Activated CD4-positive, CD25-positive, alpha-beta regulatory T cell treated with anti-CD3 and anti-CD28 coated beads, Interleukin-2, amount 50 U/mL, for 16 hours (primary cell): ENCODE data around the gene GRIN2A.

Source experiments
- DNase-seq: peaks from one replicate; pipeline ENCODE4 v3.0.0-alpha.2; 2020; ENCODE audit warnings: low read depth, low spot score

GRIN2A gene

DNA sequence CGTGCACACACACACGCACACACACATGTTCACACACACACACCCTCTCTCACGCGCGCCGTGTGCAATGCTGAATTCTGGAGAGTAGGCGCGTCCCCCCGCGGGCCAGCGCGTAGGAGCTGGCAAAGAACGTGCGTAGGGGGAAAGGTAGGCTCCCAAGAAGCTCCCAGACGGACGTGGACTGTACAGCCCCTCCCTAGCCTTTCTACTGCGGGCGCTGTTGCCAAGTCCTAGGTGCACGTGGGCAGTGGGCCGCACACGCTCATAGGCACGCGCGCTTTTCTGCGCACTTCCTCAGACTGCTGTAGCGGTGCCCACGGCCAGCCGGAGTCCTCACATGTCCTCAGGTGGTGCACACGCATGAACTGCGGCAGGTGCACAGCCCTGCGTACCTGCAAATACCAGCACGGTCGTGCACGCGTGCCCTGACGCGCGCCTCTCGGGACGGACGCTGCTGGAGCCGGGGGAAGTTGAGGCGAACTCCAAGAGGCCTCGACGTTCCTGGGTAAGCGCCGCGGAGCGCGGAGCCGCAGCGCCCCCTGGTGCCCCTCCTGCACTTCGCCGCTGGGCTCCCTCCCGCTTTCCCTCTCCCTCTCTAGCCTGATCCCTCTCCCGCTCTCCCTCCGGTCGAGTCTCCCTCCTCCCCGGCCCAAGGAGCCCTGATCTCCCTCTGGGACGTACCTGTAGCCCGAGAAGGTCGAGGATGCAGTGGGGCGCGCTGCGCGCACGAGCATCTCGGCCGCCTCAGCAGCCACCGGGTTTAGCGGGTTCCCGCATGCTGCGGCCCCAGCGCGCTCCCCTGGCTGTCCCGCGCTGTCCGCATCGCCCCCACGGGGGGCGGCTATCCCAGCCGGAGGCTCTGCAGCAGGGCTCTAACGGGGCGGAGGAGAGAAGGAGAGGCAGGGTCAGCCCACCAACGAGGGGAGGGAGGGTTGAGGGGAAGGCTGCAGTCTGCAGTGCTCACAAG, 749 bp downstream of the GRIN2A start:
- DNase-seq, result no peak

DNA sequence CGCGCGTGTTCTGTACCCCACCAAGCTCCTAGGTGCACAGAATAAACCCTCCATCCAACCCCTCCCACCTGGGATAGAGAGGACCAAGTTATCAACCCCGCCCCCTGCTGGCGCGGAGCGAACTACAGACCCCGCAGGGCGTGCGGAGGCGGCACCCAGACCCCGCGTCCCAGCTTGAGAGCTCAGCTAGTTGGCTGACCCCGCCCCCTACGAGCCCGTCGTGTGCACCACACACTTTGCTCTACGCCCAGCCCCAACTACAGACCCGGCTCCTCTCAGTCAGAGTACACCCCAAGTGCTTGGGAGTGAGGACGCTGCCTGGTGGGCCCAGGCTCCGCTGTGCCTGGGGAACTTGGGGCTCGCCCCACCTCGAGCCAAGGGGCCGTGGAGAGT, 1.5 kb downstream of the GRIN2A start:
- no peak for DNase-seq

DNA sequence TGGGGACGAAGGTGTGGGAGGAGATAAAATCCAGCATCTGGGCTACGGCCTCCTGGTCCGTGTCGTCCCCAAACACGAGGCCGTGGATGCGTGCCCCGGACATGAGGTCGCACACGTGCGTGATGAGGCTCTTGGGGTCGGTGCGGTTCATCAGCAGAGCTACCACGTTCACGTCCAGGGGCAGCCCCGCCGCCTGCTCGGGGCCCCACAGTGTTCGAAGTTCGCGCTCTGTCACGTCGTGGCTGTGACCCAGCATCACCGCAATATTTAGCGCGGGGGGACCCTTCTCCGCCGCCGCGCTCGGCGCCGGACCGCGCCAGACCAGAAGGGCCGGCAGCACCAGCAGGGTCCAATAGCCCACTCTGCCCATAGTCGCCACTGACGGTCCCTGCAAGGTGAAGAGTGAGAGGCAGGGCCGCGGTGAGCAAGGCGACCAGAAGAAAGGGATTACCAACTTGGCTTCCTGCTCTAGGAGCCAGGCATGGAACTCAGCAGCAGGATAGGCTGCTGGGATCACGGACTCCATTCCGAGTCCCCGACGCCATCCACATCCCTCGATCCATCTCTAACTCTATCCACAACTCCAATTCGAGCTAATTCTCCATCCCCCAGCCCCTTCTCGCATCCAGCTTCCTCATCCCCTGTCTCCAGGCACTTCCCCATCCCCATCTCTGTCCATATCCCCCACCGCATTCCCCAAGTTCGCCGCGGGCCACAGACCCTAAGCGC, 2.0 kb downstream of the GRIN2A start:
- no peak for DNase-seq

DNA sequence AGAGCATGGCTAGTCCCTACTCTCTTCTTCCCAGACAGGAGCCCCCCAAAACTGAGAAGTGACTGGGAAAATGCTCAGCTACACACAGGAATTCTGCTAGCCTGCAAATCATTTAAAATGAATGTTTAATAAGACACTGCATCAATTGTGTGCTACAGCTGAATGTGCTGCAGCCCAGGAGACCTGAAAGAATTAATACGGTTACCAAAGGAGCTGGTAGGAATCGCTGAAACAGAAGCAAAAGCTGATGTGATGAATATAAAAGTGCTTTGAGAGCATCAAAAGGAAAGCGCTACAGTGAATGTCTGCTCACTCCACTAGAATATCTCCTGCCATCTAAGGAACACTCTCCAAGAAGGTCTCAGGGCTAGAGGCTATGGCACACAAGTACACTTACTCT, 3.7 kb downstream of the GRIN2A start:
- no peak for DNase-seq

DNA sequence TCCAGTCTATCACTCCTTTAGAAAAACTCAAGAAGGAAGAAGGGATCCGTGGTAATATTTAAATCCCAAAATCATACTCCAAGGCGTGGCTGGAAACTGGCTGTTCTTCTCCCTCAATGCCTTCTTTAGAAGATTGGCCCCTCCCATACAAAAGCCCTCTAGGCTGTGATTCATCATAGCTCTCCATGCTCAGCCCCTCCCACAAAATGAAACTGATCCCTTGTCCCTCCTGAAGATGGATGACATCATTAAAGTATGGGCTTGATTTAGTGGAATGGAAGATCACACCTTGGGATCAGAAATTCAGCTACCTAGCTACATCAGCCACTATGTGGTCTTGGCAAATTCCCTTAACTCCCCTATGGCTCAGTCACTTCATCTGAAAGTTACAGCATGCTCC, 4.1 kb downstream of the GRIN2A start:
- DNase-seq, result no peak

DNA sequence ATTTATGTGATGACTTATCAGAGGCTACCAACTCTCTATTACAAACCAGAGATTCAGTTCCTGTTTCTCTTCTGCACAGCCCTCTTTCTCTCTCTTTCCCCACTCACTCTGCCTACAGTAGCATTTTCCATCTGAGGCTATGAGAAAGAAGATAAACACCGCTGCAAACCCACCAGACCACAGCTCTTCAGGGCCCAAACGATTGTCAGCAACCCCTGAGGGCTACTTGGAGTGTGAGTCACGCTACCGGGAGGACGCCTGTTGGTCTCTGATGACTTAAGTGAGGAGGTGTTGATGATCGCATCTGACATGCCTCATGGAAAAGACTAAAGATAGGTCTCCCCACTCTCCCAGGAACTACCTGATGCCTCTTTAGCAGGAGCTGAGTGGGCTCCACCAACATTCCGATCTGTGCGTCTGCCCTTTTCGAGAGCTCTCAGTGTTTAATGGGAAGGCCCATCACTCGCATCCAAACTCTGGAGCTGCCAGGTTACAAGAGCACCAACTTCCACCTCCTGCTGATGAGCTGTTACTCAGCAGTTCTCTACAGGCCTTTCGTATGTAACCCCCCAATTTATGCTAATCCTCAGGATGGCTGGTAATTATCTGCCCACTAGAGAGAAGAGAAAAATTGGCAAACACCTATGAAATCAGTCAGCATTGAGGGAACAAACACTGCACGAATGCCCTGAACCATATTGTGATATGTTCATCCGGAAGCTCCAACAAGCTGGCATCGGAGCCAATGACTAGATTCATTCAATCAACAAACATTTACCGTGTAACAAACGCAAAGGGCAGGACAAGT, 9.2 kb downstream of the GRIN2A start:
- no peak for DNase-seq

DNA sequence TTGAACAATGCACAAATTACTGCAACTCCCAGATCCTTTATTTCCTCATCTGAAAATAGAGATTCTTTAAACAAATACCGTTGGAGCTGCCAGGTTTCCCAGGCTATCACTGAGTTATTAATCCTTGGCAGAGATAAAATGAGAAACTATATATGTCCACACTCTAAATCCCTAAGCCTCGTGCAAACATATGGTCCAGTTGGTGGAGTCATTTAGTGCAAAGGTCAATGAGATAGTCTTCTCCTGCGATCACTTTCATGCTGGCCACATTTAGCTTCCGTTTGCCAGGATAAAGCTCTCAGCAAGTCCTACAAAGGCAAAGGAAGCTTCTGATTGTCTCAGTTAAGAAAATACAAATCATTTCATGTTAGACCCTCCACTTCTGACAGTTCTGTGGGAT, 11.0 kb downstream of the GRIN2A start:
- no peak for DNase-seq

DNA sequence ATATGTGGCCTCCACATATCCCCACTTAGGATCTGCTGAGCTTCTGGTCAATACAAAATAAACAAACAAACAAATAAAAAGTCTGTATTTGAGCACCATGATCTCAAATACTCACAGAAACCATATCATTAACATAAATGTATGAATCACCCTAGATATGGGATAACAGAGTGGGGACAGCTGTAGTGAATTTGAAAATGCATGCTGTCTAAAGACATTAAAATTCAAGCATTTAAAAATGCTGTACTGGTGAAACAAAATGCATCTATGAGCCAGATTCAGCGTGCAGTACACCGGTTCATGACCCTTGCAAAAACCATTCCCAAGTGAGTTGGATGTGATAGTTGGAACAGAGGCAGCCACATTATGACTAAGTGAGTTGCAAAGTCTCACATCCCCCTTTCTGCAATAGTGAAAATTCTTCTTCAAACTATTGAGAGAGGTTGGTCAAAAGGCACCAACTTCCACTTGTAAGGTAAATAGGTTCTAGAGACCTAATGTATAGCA, 12.3 kb downstream of the GRIN2A start:
- no peak for DNase-seq

DNA sequence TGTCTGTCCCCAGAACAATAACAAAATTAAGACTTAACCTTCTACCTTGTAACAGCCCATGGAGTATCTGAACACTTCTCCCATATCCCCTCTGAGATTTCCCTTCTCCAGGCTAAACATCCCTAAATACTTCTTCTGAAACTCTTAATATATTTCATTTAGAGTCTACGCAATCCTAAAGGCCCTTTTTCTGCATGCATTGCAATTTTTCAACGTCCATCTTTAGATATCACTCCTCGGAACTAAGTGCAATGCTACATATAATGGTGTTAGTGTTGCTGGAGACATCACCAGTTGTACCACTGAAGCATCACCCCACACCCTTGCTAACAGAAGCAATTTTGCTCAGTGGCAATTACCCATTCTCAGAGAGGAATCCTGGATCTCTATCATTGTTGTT, 13.2 kb downstream of the GRIN2A start:
- DNase-seq, result no peak

DNA sequence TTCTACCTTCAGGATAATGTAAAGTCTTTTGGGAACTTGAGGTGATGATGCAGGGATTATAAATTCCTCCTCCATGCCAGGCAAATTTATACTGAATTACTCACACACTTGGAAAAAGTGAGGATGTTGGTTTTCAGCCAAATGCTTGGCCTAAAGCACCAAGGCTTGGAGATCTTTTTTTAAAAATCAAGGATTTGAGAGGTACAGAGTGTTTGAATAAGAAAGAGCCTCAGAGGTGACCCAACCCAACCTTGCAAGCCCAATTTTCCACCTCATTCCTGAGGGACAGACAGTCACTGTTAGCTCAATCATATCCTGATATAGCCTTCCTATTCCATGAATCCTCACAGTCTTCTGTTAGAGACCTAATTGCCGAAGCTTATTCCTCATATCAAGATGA, 14.0 kb downstream of the GRIN2A start:
- no peak for DNase-seq

DNA sequence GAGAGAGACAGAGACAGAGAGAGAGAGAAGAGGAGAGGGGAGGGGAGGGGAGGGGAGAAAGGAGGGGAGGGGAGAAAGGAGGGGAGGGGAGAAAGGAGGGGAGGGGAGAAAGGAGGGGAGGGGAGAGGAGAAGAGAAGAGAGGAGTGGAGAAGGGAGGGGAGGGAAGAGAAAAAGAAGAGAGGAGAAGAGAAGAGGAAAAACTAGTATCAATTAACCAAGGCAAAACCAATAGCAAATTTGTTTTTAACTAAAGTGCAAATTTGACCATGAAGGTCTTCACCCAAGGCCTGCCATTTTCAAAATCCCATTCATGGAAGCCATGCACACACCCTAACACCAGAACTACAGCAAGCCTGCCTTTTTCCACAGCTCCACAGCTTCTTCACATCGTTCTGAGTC, 16.6 kb downstream of the GRIN2A start:
- no peak for DNase-seq

DNA sequence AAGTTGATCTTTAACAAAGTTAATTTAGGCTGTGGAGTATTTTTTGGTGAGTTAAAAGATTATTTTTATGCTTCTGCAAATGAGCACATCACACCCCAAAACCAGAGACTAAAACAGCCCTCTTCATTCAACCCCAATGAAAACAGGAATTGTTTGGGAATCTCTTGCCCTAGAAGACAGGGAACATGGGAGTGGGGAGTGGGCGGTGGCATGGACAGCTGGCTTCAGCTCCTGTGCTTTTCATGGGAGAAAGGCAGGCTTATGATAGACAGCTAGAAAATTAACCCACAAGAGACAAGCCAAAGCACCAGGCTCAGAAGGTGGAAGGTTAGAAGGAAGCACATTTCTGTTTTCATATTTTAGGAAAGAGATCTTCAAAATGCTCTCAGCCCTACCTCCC, 19.2 kb downstream of the GRIN2A start:
- no peak for DNase-seq

DNA sequence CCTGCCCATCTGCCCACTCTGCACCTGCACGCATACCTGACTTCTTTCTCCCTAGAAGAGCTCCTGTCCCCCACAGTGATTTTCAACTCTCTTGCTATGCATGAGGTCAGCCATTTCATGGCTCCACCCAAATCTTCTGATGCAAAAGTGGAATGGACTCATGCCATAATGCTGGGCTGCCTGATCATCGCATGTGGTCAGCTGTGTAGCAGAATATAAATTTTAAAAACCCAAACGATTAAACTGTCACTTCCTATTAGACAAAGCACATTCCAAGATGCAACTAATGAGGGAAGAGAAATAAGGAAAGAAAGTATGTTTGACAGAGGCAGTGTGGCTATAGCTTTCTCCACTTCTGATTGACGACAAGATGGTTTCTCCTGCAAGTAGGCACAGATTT, 26.1 kb downstream of the GRIN2A start:
- DNase-seq, result no peak

DNA sequence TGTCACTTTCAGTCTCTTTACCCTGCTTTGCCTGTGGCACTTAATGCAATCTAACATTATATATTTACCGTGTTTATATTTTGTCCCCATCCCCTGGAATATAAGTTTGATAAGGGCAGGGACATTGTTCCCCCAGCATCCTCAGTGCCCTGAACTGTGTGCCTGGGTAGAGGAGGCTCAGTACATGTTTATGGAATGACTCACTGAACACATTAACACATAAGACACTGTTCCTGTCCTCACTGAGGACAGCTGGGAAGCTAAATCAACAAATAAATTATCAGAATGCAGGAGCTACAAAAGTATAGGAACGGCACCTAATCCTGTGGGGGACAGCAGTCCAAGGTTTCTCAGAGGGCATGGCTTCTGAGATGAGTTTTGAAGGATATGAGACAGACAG, 27.8 kb downstream of the GRIN2A start:
- DNase-seq, result no peak

DNA sequence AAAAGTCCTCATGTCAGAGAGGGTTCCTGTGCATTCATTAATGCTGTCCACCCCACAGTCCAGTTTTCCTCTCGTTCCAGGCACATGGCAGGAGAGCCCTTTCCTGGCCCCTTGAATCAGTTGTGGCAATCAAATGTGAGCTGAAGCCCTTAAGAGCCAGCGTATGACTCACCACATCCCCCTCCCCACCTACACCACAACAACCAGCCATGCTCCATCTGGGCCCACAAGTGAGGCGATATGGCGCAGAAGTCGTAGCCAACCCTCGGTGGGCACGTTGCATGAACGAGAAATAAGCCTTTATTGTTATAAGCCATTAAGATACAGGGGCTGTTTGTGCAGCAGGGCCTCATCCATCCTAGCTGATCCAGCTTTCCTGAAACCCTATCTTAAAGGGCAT, 28.2 kb downstream of the GRIN2A start:
- no peak for DNase-seq

DNA sequence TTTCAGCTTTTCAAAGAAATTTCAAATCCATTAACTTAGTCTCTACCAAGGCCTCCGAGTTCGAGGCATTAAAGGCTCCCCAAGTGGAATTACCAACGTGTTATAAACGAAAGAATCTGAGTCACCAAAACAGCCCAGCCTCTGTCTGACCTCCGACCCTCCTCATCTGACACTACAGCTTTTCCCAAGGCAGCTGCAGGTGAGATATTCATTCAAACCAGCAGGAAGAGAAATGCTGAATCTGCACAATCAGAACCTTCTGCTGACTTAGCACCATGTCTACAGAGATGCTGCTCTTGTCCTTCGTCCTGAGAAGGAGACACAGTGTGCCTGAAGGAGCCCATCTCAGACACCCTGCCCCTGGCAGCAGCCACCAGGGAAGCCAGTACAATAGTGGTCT, 30.5 kb downstream of the GRIN2A start:
- DNase-seq, result no peak

DNA sequence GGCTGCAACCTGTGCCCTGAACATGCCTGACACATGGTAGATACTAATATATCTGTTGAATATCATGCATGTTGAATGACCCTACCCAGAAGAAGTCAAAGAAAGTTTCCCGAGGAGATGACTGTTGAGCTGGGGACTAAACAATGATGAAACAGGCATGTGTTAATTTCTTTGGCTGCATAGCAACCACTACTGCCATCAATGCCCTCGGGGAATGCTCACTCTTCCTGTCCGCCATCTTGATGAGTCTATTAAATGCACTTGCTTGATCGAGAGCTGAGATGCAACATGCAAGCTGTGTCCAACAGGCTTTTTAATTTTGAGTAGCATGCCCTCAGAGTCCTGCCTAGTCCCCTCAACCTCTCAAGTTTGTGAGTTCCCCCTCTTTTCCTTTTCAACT, 31.3 kb downstream of the GRIN2A start:
- no peak for DNase-seq

DNA sequence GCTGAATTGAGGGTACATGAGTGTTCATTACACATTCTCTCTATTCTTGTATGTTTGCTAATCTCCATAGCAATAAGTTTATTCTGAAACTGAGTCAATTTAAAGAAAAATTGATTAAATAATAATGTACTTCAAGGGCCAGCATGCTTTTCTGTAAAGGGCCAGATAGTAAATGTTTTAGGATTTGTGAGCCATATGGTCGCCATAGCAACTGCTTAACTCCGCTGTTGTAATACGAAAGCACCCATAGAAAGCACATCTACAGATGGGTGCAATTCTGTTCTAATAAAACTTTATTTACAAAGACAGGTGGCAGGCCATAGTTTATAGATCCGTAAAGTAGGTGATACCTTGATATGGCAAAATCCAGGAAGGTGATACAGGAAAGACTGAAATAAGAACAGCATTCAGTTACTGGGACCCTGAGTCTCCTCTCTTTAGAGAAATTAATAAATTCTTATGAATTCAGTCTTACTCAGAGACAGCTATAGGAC, 36.6 kb downstream of the GRIN2A start:
- DNase-seq, result no peak

DNA sequence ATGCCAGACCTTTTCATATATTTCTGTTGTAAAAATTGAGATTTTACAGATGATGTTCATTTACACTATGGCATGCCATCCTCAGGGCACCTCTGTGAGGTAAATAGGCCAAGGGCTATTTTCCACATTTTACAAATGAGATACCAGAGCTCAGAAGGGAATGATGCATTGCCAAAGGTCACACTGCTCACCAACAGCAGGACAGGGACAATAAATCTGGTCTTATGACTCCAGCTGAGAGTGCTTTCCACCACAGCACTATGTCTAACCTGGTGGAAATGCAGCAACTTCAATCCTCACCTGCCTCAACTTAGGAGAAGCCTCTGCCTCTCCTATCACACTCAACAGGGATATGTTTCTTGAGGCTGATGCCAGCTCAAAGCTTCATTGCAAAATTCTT, 40.6 kb downstream of the GRIN2A start:
- no peak for DNase-seq

DNA sequence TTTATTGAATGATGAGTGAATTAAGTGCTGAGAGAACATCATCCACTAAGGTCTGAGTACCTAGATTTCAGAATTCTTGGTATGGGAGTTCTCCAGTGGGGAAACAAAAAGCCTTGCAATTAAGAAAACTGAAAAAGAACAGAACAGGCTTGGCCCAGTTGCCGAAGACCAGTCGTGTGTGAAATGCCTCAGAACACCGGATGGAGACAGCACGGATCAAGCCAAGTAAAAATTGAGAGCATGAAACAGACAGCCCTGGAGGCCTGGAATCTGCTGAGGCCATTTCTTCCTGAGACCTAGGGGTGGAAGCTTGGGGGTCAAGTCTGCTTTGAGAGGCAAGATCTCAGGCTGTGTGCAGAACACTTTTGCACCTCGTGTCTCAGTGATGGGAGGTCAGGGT, 43.3 kb downstream of the GRIN2A start:
- DNase-seq, result no peak

DNA sequence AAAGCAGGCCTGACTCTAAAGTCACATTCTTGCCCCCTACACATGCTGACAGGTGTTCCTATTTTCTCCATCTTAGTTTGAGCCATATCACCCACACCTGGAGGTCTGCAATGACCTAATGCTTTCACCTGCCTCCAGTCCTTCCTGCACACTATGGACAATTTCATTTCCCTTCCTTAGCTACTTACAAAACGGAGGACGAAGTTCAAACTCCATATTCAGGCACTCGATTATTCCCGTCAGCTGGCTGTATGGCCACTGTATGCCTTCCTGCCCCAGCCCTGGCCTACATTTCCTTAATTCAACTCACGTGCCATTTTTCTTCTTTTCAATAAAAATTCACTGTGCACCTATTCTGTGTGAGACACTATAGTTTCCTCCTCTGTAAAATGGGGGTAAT, 44.9 kb downstream of the GRIN2A start:
- no peak for DNase-seq

DNA sequence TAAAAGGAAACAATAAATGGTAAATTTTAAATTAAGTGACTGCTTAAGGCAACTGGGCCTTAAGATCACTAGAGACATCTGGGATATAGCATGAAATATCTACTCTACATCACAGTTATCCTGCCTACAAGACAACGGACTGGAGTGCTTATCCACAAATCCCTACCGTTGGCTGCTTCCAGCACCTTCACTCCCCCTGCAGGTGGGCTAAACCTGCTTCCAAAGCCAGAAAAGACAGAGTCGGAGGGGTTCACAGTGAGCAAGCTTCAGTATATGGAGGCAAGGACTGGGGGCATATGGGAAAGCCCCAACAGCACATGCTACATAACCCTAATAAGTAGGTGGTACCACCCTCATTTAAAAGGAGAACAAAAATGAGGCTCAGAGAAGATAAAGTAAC, 45.3 kb downstream of the GRIN2A start:
- DNase-seq, result no peak
